PC-3 (cell line): ENCODE data around the gene RERE. TPM values are rescaled to one million over a fixed set of nuclear protein-coding genes. Genes with fewer than 3 reads are reported as not detected.

Source experiments
- ATAC-seq: fragments of 200-7000 bp; cut with Tn5 transposase; 2 replicates; pipeline ENCODE4 v1.9.1; 2020; ENCODE audit warnings: mild to moderate bottlenecking, moderate library complexity
- BruUV-seq: library from RNA; stranded (reverse); fragments of 400-500 nt; replicated peaks from 2 replicates; lab custom pipeline; 2021; lab: Mats Ljungman, UMichigan
- CTCF ChIA-PET: fragments of 300-600 bp; sonication (Branson Sonifier 250); formaldehyde crosslinking; loops from one replicate; lab custom pipeline; 2022; ENCODE audit warnings: antibody characterized with exemption; lab: Charles Lee
- POLR2A ChIA-PET: fragments of 300-600 bp; sonication (Branson Sonifier 250); formaldehyde crosslinking; loops from one replicate; lab custom pipeline; 2022; ENCODE audit warnings: antibody characterized with exemption; ENCODE audit not compliant: unreplicated experiment; lab: Charles Lee
- DNase-seq: peaks from one replicate; pipeline ENCODE4 v3.0.0-alpha.2; 2015
- H2AFZ ChIP-seq: fragments of 300-600 bp; sonication (generic); 2 replicates; pipeline ENCODE4 v1.6.0; 2016; ENCODE audit warnings: antibody characterized with exemption, low read length
- H3F3A ChIP-seq: fragments of 300-600 bp; sonication (generic); one replicate; pipeline ENCODE4 v1.6.0; 2017; ENCODE audit warnings: antibody characterized with exemption, low read length, control low read depth, mild to moderate bottlenecking; ENCODE audit not compliant: unreplicated experiment
- H3K27ac ChIP-seq: fragments of 300-600 bp; sonication (generic); 2 replicates; pipeline ENCODE4 v1.5.1; 2016; ENCODE audit warnings: mild to moderate bottlenecking, low read length
- H3K27me3 ChIP-seq: fragments of 300-600 bp; sonication (generic); 2 replicates; pipeline ENCODE4 v1.6.1; 2016; ENCODE audit warnings: low read length, mixed read lengths
- H3K36me3 ChIP-seq: fragments of 300-600 bp; sonication (generic); 2 replicates; pipeline ENCODE4 v1.6.1; 2016; ENCODE audit warnings: low read depth, mixed run types, low read length, mixed read lengths
- H3K4me1 ChIP-seq: fragments of 300-600 bp; sonication (generic); 2 replicates; pipeline ENCODE4 v1.5.1; 2016; ENCODE audit warnings: low read length; ENCODE audit not compliant: insufficient read depth
- H3K4me2 ChIP-seq: fragments of 300-600 bp; sonication (generic); 2 replicates; pipeline ENCODE4 v1.6.0; 2016; ENCODE audit warnings: low read length
- H3K4me3 ChIP-seq: fragments of 300-600 bp; sonication (generic); 2 replicates; pipeline ENCODE4 v1.5.1; 2016; ENCODE audit warnings: mild to moderate bottlenecking, low read length, mixed read lengths
- H3K79me2 ChIP-seq: fragments of 300-600 bp; sonication (generic); 2 replicates; pipeline ENCODE4 v1.6.1; 2017; ENCODE audit warnings: low read length, mixed read lengths
- H3K9ac ChIP-seq: fragments of 300-600 bp; sonication (generic); 2 replicates; pipeline ENCODE4 v1.6.0; 2016; ENCODE audit warnings: mild to moderate bottlenecking, low read length
- H3K9me2 ChIP-seq: fragments of 300-600 bp; sonication (generic); replicated peaks from 2 replicates; pipeline ENCODE4 v1.6.1; 2016; ENCODE audit warnings: mixed run types, low read length, mixed read lengths
- H3K9me3 ChIP-seq: fragments of 300-600 bp; sonication (generic); 2 replicates; pipeline ENCODE4 v1.6.1; 2016; ENCODE audit warnings: low read length, mixed read lengths
- H4K20me1 ChIP-seq: fragments of 300-600 bp; sonication (generic); 2 replicates; pipeline ENCODE4 v1.6.1; 2016; ENCODE audit warnings: low read length, mixed read lengths
- CTCF ChIP-seq: fragments of 300-600 bp; sonication (generic); conservative IDR thresholded peaks from 2 replicates; pipeline ENCODE4 v1.5.1; 2017; ENCODE audit warnings: antibody characterized with exemption, low read depth, mild to moderate bottlenecking, low read length
- EZH2 ChIP-seq: fragments of 300-600 bp; sonication (generic); IDR thresholded peaks from one replicate; pipeline ENCODE4 v1.6.1; 2017; ENCODE audit warnings: antibody characterized with exemption, mild to moderate bottlenecking, low read length; ENCODE audit not compliant: unreplicated experiment
- EZH2phosphoT487 ChIP-seq: fragments of 300-600 bp; sonication (generic); IDR thresholded peaks from 2 replicates; pipeline ENCODE4 v1.6.1; 2018; ENCODE audit warnings: mild to moderate bottlenecking, antibody characterized with exemption, low read length, borderline replicate concordance
- intact Hi-C: fragments of 100-400 bp; cut with micrococcal nuclease; formaldehyde crosslinking; loops from 2 replicates; pipeline ENCODE4 v1.9.0; 2023
- total RNA-seq: library from RNA; depleted of rRNA; stranded (reverse); fragments of >200 nt; gene quantifications from 2 replicates; pipeline ENCODE4 v1.2.3, GENCODE V29; 2014

RERE gene
- total RNA-seq, 1 experiment from 2014 or later = 24.2 TPM

GRCh38 chr1:8313231-8313630 lies 504.2 kb downstream of the RERE start:
- H3K27ac ChIP-seq = peak overlapping the region; percentile 62

GRCh38 chr1:8312235-8313218 lies 504.9 kb downstream of the RERE start:
- ChIA-PET POLR2A (no interaction called here), CTCF (no interaction called here)
- Histone ChIP-seq H3K4me1 (peaks cover 20% of the 10 kb centered on the region), H3F3A (no peaks in the 10 kb centered on the region), H2AFZ (no peak overlapping the region), H3K4me2 (no peak overlapping the region), H3K9me2 (no peaks in the 10 kb centered on the region), H3K27me3 (no peaks in the 10 kb centered on the region), H3K4me3 (no peak overlapping the region), H3K79me2 (no peaks in the 10 kb centered on the region), H4K20me1 (no peaks in the 10 kb centered on the region), H3K36me3 (no peaks in the 10 kb centered on the region), H3K27ac (no peak overlapping the region), H3K9me3 (no peaks in the 10 kb centered on the region), H3K9ac (no peak overlapping the region)
- no peak for DNase-seq
- TF ChIP-seq EZH2phosphoT487 (no peak), CTCF (no peak), EZH2 (no peak)
- BruUV-seq = no TSS peak
- intact Hi-C loops = loop anchor here (5.0 kb wide), 1 partner anchor 130 kb away; no protein-coding TSS in a partner anchor
- no peak for ATAC-seq

More at GRCh38 chr1:8313231-8313630, 504.2 kb downstream of the RERE start:
- no peaks in the 10 kb centered on the region for H3K27me3 ChIP-seq
- no peaks in the 10 kb centered on the region for H3K36me3 ChIP-seq
- no TSS peak for BruUV-seq
- DNase-seq (no peak), ATAC-seq (no peak)
- no peak overlapping the region for H3K4me3 ChIP-seq
- no peaks in the 10 kb centered on the region for H3F3A ChIP-seq
- no peaks in the 10 kb centered on the region for H3K9me2 ChIP-seq
- no peaks in the 10 kb centered on the region for H3K79me2 ChIP-seq
- intact Hi-C loops = loop anchor here (5.0 kb wide), 1 partner anchor 131 kb away; no protein-coding TSS in a partner anchor
- no peaks in the 10 kb centered on the region for H4K20me1 ChIP-seq
- H2AFZ ChIP-seq = no peak overlapping the region
- no peak overlapping the region for H3K4me2 ChIP-seq
- TF ChIP-seq EZH2phosphoT487 (no peak), EZH2 (no peak)
- peak overlapping the region; percentile 61; the same call in 1 of the 2 replicates for H3K9ac ChIP-seq
- H3K4me1 ChIP-seq = peaks cover 25% of the 10 kb centered on the region
- CTCF ChIA-PET = no interaction called here
- H3K9me3 ChIP-seq = no peaks in the 10 kb centered on the region
- POLR2A ChIA-PET = no interaction called here

- Histone ChIP-seq H3K9me3 (no peaks in the 10 kb centered on the region), H3K36me3 (no peaks in the 10 kb centered on the region), H3K27ac (no peak overlapping the region), H3K4me2 (no peak overlapping the region), H3K27me3 (no peaks in the 10 kb centered on the region), H3K9ac (no peak overlapping the region), H3K4me1 (peaks cover 20% of the 10 kb centered on the region), H3K9me2 (no peaks in the 10 kb centered on the region), H3K79me2 (no peaks in the 10 kb centered on the region), H2AFZ (no peak overlapping the region), H3K4me3 (no peak overlapping the region), H3F3A (no peaks in the 10 kb centered on the region), H4K20me1 (no peaks in the 10 kb centered on the region)
- CTCF ChIA-PET = interaction anchor here (0.6 kb wide), 1 partner anchor 537 kb away, joined by 3 read pairs; no protein-coding TSS in a partner anchor
- intact Hi-C loops = loop anchor here (5.0 kb wide), 1 partner anchor 129 kb away; no protein-coding TSS in a partner anchor
- BruUV-seq = no TSS peak
- POLR2A ChIA-PET = interaction anchor here (0.6 kb wide), 2 partner anchors 42 to 301 kb away, joined by 5 to 6 read pairs; no protein-coding TSS in a partner anchor
- TF ChIP-seq CTCF (no peak), EZH2 (no peak), EZH2phosphoT487 (no peak)
- DNase-seq (no peak), ATAC-seq (no peak)
Observed at GRCh38 chr1:8311068-8311718, 506.2 kb downstream of the RERE start.
